Activated CD4-positive, alpha-beta T cell treated with anti-CD3 and anti-CD28 coated beads, Interleukin-2, amount 50 U/mL, for 16 hours (primary cell): Measurements from ENCODE around the gene ASTN2.

Experiments used
- DNase-seq: peaks from one replicate; pipeline ENCODE4 v3.0.0-alpha.2; 2020

Gene ASTN2

DNA sequence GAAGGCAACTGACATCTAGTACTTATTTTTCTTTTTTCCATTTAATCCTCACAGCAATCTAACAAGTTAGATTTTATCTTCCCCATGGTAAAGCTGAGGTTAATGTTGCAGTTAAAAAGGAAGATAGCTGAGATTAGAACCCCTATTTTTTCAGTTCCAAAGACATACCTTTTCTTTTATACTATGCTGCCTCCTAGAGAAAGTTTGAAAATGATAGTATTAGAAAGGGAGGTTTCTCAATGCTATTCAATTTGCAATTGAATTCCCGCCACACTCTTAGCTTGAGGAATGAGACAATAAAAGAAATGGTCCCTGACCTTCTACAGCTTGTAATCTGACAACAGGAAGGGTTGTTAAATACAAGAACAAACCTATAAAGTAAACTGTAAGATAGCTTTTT lies 923.6 kb downstream of the ASTN2 start:
- DNase-seq: no peak

GRCh38 chr9:116490321-116490720 lies 924.5 kb downstream of the ASTN2 start:
- DNase-seq: no peak

GRCh38 chr9:116488373-116488772 lies 926.5 kb downstream of the ASTN2 start:
- no peak for DNase-seq

GRCh38 chr9:116484492-116485061 lies 930.3 kb downstream of the ASTN2 start:
- DNase-seq: no peak

GRCh38 chr9:116483622-116484491 lies 931.0 kb downstream of the ASTN2 start:
- DNase-seq: no peak

- no peak for DNase-seq
Observed at GRCh38 chr9:116482740-116483139, 932.1 kb downstream of the ASTN2 start.

GRCh38 chr9:116480700-116481099 lies 934.2 kb downstream of the ASTN2 start:
- no peak for DNase-seq

GRCh38 chr9:116479967-116480366 lies 934.9 kb downstream of the ASTN2 start:
- no peak for DNase-seq

DNA sequence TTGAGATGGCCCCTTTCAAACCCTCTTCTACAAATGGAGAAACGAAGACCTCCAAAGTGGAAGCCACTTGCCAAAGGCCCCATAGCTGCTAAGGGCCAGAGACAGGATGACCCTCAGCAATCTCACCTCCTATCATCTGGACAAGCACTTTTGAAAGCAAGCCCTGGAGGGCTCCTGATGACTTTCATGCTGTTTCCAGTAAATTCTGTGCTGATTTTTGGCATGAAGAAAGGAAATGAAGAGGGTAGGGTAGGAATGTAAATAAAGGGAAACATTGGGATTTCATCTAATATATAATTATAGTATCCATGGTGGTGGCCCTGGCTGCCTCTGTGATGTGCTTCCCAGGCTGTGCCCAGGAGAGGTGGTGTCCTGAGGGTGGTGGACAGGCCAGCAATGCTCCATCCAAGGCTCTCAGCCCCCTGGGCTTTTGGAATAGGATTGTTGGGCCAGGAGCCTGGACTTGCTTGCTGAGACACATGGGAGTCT lies 935.8 kb downstream of the ASTN2 start:
- no peak for DNase-seq

DNA sequence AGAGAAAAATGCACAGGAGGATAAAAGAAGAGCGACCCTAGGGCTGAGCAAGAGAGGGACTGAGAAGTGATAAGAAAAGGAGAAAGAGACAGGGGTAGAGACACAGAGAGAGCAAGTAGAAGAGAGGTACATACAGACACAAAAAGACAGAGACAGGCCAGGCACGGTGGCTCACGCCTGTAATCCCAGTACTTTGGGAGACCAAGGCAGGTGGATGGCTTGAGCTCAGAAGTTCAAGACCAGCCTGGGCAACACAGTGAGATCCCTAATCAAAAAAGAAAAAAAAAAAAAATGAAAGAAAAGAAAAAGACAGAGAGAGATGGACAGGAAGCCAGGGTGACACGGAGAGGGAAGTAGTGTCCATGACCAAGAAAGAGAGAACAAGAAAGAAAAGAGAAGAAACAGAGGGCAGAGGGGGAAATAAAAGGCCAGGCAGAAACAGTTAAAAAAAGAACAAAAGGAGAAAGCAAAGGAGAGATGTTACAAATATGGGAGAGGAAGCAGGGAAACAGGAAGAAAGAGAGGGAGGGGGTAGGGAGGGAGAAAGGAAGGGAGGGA lies 937.2 kb downstream of the ASTN2 start:
- DNase-seq: no peak

DNA sequence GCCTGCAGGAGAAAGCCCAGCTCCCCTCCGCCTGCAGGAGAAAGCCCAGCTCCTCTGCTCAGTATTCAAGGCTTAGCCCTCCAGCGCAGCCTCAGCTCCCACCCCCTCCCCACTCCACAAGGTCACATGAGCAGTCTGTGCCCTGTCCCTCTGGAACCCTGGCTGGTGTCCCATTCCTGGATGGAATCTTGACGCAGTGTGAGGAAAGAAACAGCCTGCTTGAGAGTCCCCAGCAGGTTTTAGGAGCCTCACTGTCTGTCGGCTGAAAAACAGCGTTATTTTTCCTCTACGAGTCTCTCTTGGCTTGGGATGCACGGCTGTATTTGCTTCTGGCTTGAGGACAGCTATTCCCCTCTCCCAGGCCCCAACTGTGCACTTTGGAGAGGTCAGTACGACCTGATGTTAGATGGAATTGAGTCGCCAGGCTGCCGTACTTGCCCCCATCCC lies 937.9 kb downstream of the ASTN2 start:
- no peak for DNase-seq

GRCh38 chr9:116476002-116476401 lies 938.9 kb downstream of the ASTN2 start:
- no peak for DNase-seq

- no peak for DNase-seq
Observed at GRCh38 chr9:116475201-116475600, 939.7 kb downstream of the ASTN2 start.

GRCh38 chr9:116471944-116472506 lies 942.8 kb downstream of the ASTN2 start:
- no peak for DNase-seq

DNA sequence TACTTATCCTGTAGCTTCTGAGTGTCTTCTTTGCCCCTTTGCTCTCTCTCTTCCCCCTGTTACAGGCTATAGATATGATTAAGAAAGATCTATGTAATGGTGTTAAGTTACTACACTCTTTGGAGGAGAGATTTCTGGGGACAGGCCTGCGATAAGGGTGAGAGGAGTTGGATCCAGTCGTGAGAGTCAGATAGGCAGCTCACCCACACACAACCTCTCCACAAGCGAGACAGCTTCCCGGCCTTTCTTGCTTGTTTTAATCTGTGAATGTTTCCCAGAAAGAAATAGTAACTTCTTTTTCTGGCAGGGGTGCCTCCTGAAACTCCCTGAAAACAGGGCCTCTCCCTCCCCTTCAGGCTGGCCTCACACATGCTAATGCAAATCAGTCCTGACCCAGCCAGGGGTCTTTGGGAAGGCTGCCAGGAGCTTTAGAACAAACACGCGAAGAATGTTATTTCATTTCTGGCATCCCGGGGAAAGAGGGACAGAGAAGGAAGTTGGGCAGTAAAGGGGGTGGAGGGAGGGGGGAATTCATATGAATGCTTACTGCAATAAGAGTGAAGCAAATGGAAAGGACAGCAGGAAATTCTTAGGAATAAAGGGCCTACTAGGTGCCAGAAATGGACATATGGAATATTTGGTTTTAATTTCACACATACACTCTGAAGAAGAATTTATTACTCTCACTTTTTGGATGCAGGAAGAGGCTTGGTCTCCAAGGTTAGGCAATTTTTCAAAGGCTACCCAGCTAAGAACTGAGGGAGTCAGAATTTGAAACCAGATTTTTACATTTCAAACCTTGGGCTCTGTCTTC lies 943.6 kb downstream of the ASTN2 start:
- DNase-seq: no peak

- no peak for DNase-seq
Observed at GRCh38 chr9:116468793-116469527, 945.9 kb downstream of the ASTN2 start.

- DNase-seq: no peak
Observed at GRCh38 chr9:116468369-116468768, 946.5 kb downstream of the ASTN2 start.

- no peak for DNase-seq
Observed at GRCh38 chr9:116467740-116468351, 947.0 kb downstream of the ASTN2 start.

GRCh38 chr9:116466271-116467235 lies 948.3 kb downstream of the ASTN2 start:
- DNase-seq: no peak

GRCh38 chr9:116465576-116466270 lies 949.1 kb downstream of the ASTN2 start:
- DNase-seq: no peak
